Endothelial cell of umbilical vein (primary cell): ENCODE results near the gene ITPRIPL2. TPM values are rescaled to one million over a fixed set of nuclear protein-coding genes. Genes with fewer than 3 reads are reported as not detected.

Experiments
- BruUV-seq: library from RNA; stranded (reverse); fragments of 400-500 nt; replicated peaks from 2 replicates; lab custom pipeline; 2021; lab: Mats Ljungman, UMichigan
- CTCF ChIA-PET: fragments of 300-600, 350-600 bp; sonication (Branson Sonifier 250); formaldehyde crosslinking; loops from one replicate; lab custom pipeline; 2021; ENCODE audit warnings: antibody characterized with exemption, inconsistent platforms; lab: Charles Lee
- POLR2A ChIA-PET: fragments of 300-600, 350-600 bp; sonication (Branson Sonifier 250); formaldehyde crosslinking; loops from one replicate; lab custom pipeline; 2021; ENCODE audit warnings: antibody characterized with exemption, inconsistent platforms; lab: Charles Lee
- DNase-seq: peaks from one replicate; pipeline ENCODE4 v3.0.0-alpha.2; 2011; ENCODE audit warnings: low read depth, low spot score
- FAIRE-seq: peaks from 2 replicates; lab custom pipeline; 2011; peaks lifted over from hg19 to GRCh38; lab: Jason Lieb, UNC
- H2AFZ ChIP-seq: 2 replicates; pipeline ENCODE4 v1.6.0; 2012; ENCODE audit warnings: low read depth, low read length, control low read depth, inconsistent platforms
- H3K27ac ChIP-seq: 2 replicates; pipeline ENCODE4 v1.5.1; 2011; ENCODE audit warnings: low read depth, mild to moderate bottlenecking, control low read depth, low read length, moderate library complexity; ENCODE audit not compliant: insufficient read depth
- H3K27me3 ChIP-seq, 2 experiments: 2 replicates each; pipeline versions ENCODE4 v1.6.0 to v1.6.1; 2011; ENCODE audit warnings: low read length in 2 of 2, mixed read lengths in 1 of 2; ENCODE audit not compliant: control insufficient read depth in 2 of 2, insufficient read depth in 2 of 2
- H3K36me3 ChIP-seq, 2 experiments: 2 replicates in 1 of 2; 3 replicates in 1 of 2; pipeline ENCODE4 v1.5.1; 2011; ENCODE audit warnings: low read length in 2 of 2, mild to moderate bottlenecking in 1 of 2, moderate library complexity in 1 of 2; ENCODE audit not compliant: control insufficient read depth in 2 of 2, insufficient read depth in 2 of 2; ENCODE audit errors: extremely low read depth in 1 of 2
- H3K4me1 ChIP-seq: 3 replicates; pipeline ENCODE4 v1.5.1; 2011; ENCODE audit warnings: mild to moderate bottlenecking, low read length; ENCODE audit not compliant: control insufficient read depth, insufficient read depth; ENCODE audit errors: extremely low read depth
- H3K4me2 ChIP-seq: 2 replicates; pipeline ENCODE4 v1.6.1; 2011; ENCODE audit warnings: low read length, control low read depth, mixed read lengths; ENCODE audit not compliant: insufficient read depth
- H3K4me3 ChIP-seq, 3 experiments: fragments of 200-600 bp in 1 of 3; sonication (generic), shearing (Covaris generic) in 1 of 3; replicated peaks in 1 of 3; 2 replicates each; pipeline ENCODE4 v1.5.1; 2011 to 2016; ENCODE audit warnings: control low read depth in 3 of 3, low read length in 3 of 3, mild to moderate bottlenecking in 2 of 3, inconsistent platforms in 1 of 3, low read depth in 1 of 3, moderate library complexity in 1 of 3; ENCODE audit not compliant: insufficient read depth in 1 of 3
- H3K79me2 ChIP-seq: 2 replicates; pipeline ENCODE4 v1.6.0; 2012; ENCODE audit warnings: low read length, inconsistent platforms; ENCODE audit not compliant: control insufficient read depth, insufficient read depth
- H3K9ac ChIP-seq: replicated peaks from 2 replicates; pipeline ENCODE3; 2011; ENCODE audit warnings: low read length, control low read depth; ENCODE audit not compliant: insufficient read depth; ENCODE audit errors: extremely low read depth
- H3K9me1 ChIP-seq: replicated peaks from 3 replicates; pipeline ENCODE4 v1.6.0; 2011; ENCODE audit warnings: mild to moderate bottlenecking, low read length; ENCODE audit not compliant: control insufficient read depth, insufficient read depth; ENCODE audit errors: extremely low read depth
- H3K9me3 ChIP-seq: replicated peaks from 2 replicates; pipeline ENCODE4 v1.5.1; 2012; ENCODE audit warnings: low read length, inconsistent platforms; ENCODE audit not compliant: control insufficient read depth, insufficient read depth
- H4K20me1 ChIP-seq: replicated peaks from 2 replicates; pipeline ENCODE3; 2011; ENCODE audit warnings: mild to moderate bottlenecking, low read length; ENCODE audit not compliant: control insufficient read depth, insufficient read depth; ENCODE audit errors: extremely low read depth
- CTCF ChIP-seq, 2 donors: IDR thresholded peaks; 1 replicate in 1 of 2; 2 replicates in 1 of 2; pipeline ENCODE4 v1.5.1; 2011; ENCODE audit warnings: low read length in 2 of 2, mild to moderate bottlenecking in 2 of 2, moderate library complexity in 2 of 2, control low read depth in 1 of 2, inconsistent platforms in 1 of 2, low read depth in 1 of 2; ENCODE audit not compliant: insufficient read depth in 1 of 2; ENCODE audit errors: extremely low read depth in 1 of 2
- EZH2 ChIP-seq: IDR thresholded peaks from 2 replicates; pipeline ENCODE4 v1.6.1; 2012; ENCODE audit warnings: borderline replicate concordance, low read depth, mild to moderate bottlenecking, moderate library complexity, low read length, inconsistent platforms; ENCODE audit not compliant: severe bottlenecking
- FOS ChIP-seq: IDR thresholded peaks from 2 replicates; pipeline ENCODE4 v1.6.1; 2011; ENCODE audit warnings: mild to moderate bottlenecking, low read length, moderate library complexity, borderline replicate concordance; ENCODE audit not compliant: insufficient read depth
- JUN ChIP-seq: IDR thresholded peaks from 2 replicates; pipeline ENCODE4 v1.6.1; 2011; ENCODE audit warnings: borderline replicate concordance, low read depth; ENCODE audit not compliant: insufficient read length, insufficient read depth
- MAX ChIP-seq: IDR thresholded peaks from 2 replicates; pipeline ENCODE4 v1.6.1; 2011; ENCODE audit not compliant: insufficient read depth, insufficient read length
- MYC ChIP-seq: IDR thresholded peaks from one replicate; pipeline ENCODE4 v1.6.1; 2011; ENCODE audit warnings: mild to moderate bottlenecking, low read depth, low read length
- POLR2A ChIP-seq: IDR thresholded peaks from 2 replicates; pipeline ENCODE4 v1.6.1; 2012; ENCODE audit warnings: low read depth, mild to moderate bottlenecking, control low read depth, low read length
- POLR2AphosphoS5 ChIP-seq: IDR thresholded peaks from 2 replicates; pipeline ENCODE4 v1.6.1; 2012; ENCODE audit warnings: low read depth, mild to moderate bottlenecking, control low read depth, low read length, moderate library complexity; ENCODE audit not compliant: insufficient read depth
- dilution Hi-C: fragments of 300-500 bp; cut with MboI; formaldehyde crosslinking; loops from one replicate; pipeline ENCODE4 v1.15.0; 2019; ENCODE audit warnings: low sequenced_read_pairs; ENCODE audit not compliant: extremely low pct_ligation_motif_present
- intact Hi-C: fragments of 100-400 bp; cut with micrococcal nuclease; formaldehyde crosslinking; loops from one replicate; pipeline ENCODE4 v1.10.0; 2022
- polyA plus RNA-seq, 4 experiments: library from polyadenylated mRNA; depleted of rRNA in 3 of 4; stranded (reverse) in 3 of 4; unstranded in 1 of 4; fragments of >200 nt; gene quantifications; 2 replicates each; pipeline versions ENCODE4 v1.2.1 to v1.2.3, GENCODE V29; 2011 to 2012; ENCODE audit warnings: missing spikeins in 1 of 4
- total RNA-seq: library from RNA; stranded (reverse); gene quantifications from 2 replicates; pipeline ENCODE4 v1.2.3, GENCODE V29; 2021

ITPRIPL2 gene
- total and polyA plus RNA-seq, 2 donors (not counting 3 experiments of a cell fraction or from before 2014, with no cell fraction given) = 10.9 to 40.8 TPM

GRCh38 chr16:19116711-19117449, 3.1 kb downstream of the ITPRIPL2 start:
- BruUV-seq = no TSS peak
- no peaks in the 10 kb centered on the region for H4K20me1 ChIP-seq
- TF ChIP-seq CTCF (IDR thresholded peaks at IDR 0.05; ENCODE audit: extremely low read depth in 1 of 2, insufficient read depth in 1 of 2, low read depth in 1 of 2, low read length in 2 of 2) (no peak), JUN (no peak), MYC (no peak), FOS (no peak), POLR2A (no peak), POLR2AphosphoS5 (no peak), EZH2 (no peak), MAX (no peak)
- no peak overlapping the region for H2AFZ ChIP-seq
- no peak for FAIRE-seq
- H3K4me1 ChIP-seq = peaks cover 52% of the 10 kb centered on the region
- H3K27ac ChIP-seq = peak overlapping the region; percentile 3
- dilution Hi-C loops (loop anchor here (25.0 kb wide), 1 partner anchor 330 kb away; the partner anchor contains the start of gene RPS15A), intact Hi-C loops (loop anchor here (5.0 to 10.0 kb wide), 2 partner anchors 312 to 405 kb away; partner anchors contain the start of genes ARL6IP1, CCP110 and GDE1)
- H3K27me3 ChIP-seq = no peaks in the 10 kb centered on the region
- H3K4me3 ChIP-seq = no peak overlapping the region
- POLR2A ChIA-PET = interaction anchor here (0.6 kb wide), 1 partner anchor 327 kb away, joined by 3 read pairs; the partner anchor contains the start of gene RPS15A
- CTCF ChIA-PET = interaction anchor here (0.7 to 2.6 kb wide), 4 partner anchors 12 to 31 kb away, joined by 3 to 6 read pairs (median 4); no protein-coding TSS in a partner anchor
- no peaks in the 10 kb centered on the region for H3K9me3 ChIP-seq
- peak overlapping the region; percentile 34 for H3K4me2 ChIP-seq
- H3K9me1 ChIP-seq = no peaks in the 10 kb centered on the region
- DNase-seq = no peak
- H3K9ac ChIP-seq = no peak overlapping the region
- H3K79me2 ChIP-seq = peaks cover 60% of the 10 kb centered on the region
- peaks cover 4 to 10% of the 10 kb centered on the region in 2 experiments for H3K36me3 ChIP-seq
